GM12892 (cell line): ENCODE data around the gene AMOTL1.

Source experiments
- POLR2A ChIP-seq: IDR thresholded peaks from 2 replicates; pipeline ENCODE4 v1.6.1; 2011; ENCODE audit warnings: low read depth, low read length, control low read depth
- POLR2AphosphoS5 ChIP-seq: IDR thresholded peaks from 2 replicates; pipeline ENCODE4 v1.6.1; 2011; ENCODE audit warnings: low read depth, low read length, control low read depth

DNA sequence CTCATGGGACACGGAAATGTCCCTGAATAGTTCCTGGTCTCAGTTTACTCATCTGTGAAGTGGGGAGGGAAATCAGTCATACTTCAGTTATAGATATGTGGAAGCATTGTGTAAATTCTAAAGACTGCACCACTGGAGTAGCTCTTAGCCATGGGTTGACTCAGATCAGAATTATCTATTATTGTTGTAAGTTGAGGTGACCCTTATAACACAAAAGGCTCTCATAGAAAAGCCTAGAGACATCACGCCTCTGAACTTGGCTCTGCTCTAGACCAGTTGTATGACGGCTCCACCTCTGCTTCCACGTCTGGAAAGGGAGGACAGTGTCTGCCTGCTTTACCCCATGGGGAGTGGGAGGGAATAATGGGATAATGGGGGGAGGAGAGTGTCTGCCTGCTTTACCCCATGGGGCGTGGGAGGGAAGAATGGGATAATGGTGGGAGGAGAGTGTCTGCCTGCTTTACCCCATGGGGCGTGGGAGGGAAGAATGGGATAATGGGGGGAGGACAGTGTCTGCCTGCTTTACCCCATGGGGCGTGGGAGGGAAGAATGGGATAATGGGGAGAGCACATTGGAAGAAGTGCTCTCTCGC, 98.2 kb downstream of the AMOTL1 start:
- TF ChIP-seq POLR2AphosphoS5: no peak
- no peak for TF ChIP-seq POLR2A
